H1 (cell line): ENCODE data around the gene NFYA. TPM values are rescaled to one million over a fixed set of nuclear protein-coding genes. Genes with fewer than 3 reads are reported as not detected.

Experiments used
- CTCF ChIA-PET: fragments of 300-600 bp; sonication (Branson Sonifier 250); formaldehyde crosslinking; loops from one replicate; lab custom pipeline; 2021; ENCODE audit not compliant: partially characterized antibody; lab: Charles Lee
- POLR2A ChIA-PET: fragments of 300-600 bp; sonication (Branson Sonifier 250); formaldehyde crosslinking; loops from one replicate; lab custom pipeline; 2021; ENCODE audit warnings: inconsistent platforms; ENCODE audit not compliant: partially characterized antibody; lab: Charles Lee
- DNase-seq, 2 experiments: peaks; one replicate each; pipeline versions ENCODE4 v3.0.0 to v3.0.0-alpha.2; 2010 to 2022; ENCODE audit warnings: low spot score in 2 of 2, low read depth in 1 of 2, mixed read lengths in 1 of 2
- FAIRE-seq: peaks from 2 replicates; lab custom pipeline; 2011; peaks lifted over from hg19 to GRCh38; lab: Jason Lieb, UNC
- H2AFZ ChIP-seq: 2 replicates; pipeline ENCODE4 v1.8.1; 2012; ENCODE audit warnings: low read length, inconsistent platforms
- H2AK5ac ChIP-seq: 2 replicates; pipeline ENCODE4 v1.6.1; 2013; ENCODE audit warnings: low read depth, low read length
- H2BK120ac ChIP-seq: replicated peaks from 2 replicates; pipeline ENCODE3; 2013; ENCODE audit warnings: low read depth, low read length, inconsistent platforms
- H2BK12ac ChIP-seq: 2 replicates; pipeline ENCODE4 v1.6.1; 2013; ENCODE audit warnings: low read depth, low read length
- H2BK15ac ChIP-seq: 2 replicates; pipeline ENCODE4 v1.6.1; 2013; ENCODE audit warnings: low read length
- H2BK20ac ChIP-seq: 2 replicates; pipeline ENCODE4 v1.6.1; 2013; ENCODE audit warnings: low read length
- H2BK5ac ChIP-seq: 2 replicates; pipeline ENCODE4 v1.6.1; 2013; ENCODE audit warnings: low read depth, low read length
- H3K14ac ChIP-seq: 2 replicates; pipeline ENCODE4 v1.6.1; 2013; ENCODE audit warnings: inconsistent platforms; ENCODE audit not compliant: insufficient read length
- H3K18ac ChIP-seq: 2 replicates; pipeline ENCODE4 v1.6.1; 2013; ENCODE audit warnings: low read length; ENCODE audit errors: extremely low read depth
- H3K23ac ChIP-seq: 2 replicates; pipeline ENCODE4 v1.6.1; 2013; ENCODE audit warnings: inconsistent platforms; ENCODE audit not compliant: insufficient read length
- H3K23me2 ChIP-seq: 2 replicates; pipeline ENCODE4 v1.6.1; 2013; ENCODE audit warnings: low read depth, low read length
- H3K27ac ChIP-seq: 2 replicates; pipeline ENCODE4 v1.6.1; 2011; ENCODE audit warnings: low read depth, low read length, inconsistent platforms
- H3K27me3 ChIP-seq, 4 experiments: replicated peaks in 1 of 4; 1 replicate in 1 of 4; 2 replicates in 3 of 4; pipeline versions ENCODE4 v1.6.1 to v1.8.1; 2011 to 2013; ENCODE audit warnings: low read length in 3 of 4, mild to moderate bottlenecking in 3 of 4, inconsistent platforms in 2 of 4, mixed read lengths in 2 of 4, moderate library complexity in 1 of 4; ENCODE audit not compliant: control insufficient read depth in 3 of 4, insufficient read depth in 3 of 4; ENCODE audit errors: extremely low read depth in 1 of 4
- H3K36me3 ChIP-seq, 4 experiments: 2 replicates each; pipeline versions ENCODE4 v1.6.1 to v1.8.1; 2011 to 2013; ENCODE audit warnings: mild to moderate bottlenecking in 4 of 4, low read length in 3 of 4, moderate library complexity in 2 of 4, control low read depth in 1 of 4, inconsistent platforms in 1 of 4; ENCODE audit not compliant: insufficient read depth in 4 of 4, control insufficient read depth in 2 of 4
- H3K4ac ChIP-seq: replicated peaks from 2 replicates; pipeline ENCODE3; 2013; ENCODE audit warnings: low read length, low read depth, mixed read lengths, inconsistent platforms; ENCODE audit not compliant: insufficient read length
- H3K4me1 ChIP-seq, 4 experiments: replicated peaks in 1 of 4; 1 replicate in 1 of 4; 2 replicates in 3 of 4; pipeline versions ENCODE4 v1.6.1 to v1.8.1; 2011 to 2013; ENCODE audit warnings: low read length in 3 of 4, inconsistent platforms in 2 of 4, mixed read lengths in 1 of 4; ENCODE audit not compliant: insufficient read depth in 4 of 4, control insufficient read depth in 3 of 4
- H3K4me2 ChIP-seq, 2 experiments: 2 replicates each; pipeline versions ENCODE4 v1.6.1 to v1.8.1; 2011 to 2013; ENCODE audit warnings: low read depth in 2 of 2, low read length in 2 of 2, control low read depth in 1 of 2, inconsistent platforms in 1 of 2, mild to moderate bottlenecking in 1 of 2; ENCODE audit not compliant: insufficient read depth in 1 of 2
- H3K4me3 ChIP-seq, 4 experiments: fragments of 200-600, 300-600 bp in 1 of 4; sonication (generic), shearing (Covaris generic), sonication (Bioruptor Twin) in 1 of 4; 2 replicates each; pipeline versions ENCODE4 v1.5.1 to v1.8.1; 2011 to 2016; ENCODE audit warnings: low read length in 4 of 4, low read depth in 3 of 4, control low read depth in 2 of 4, inconsistent platforms in 2 of 4, mild to moderate bottlenecking in 2 of 4, mixed read lengths in 1 of 4, moderate library complexity in 1 of 4; ENCODE audit not compliant: insufficient read depth in 2 of 4; ENCODE audit errors: extremely low read depth in 1 of 4
- H3K56ac ChIP-seq: replicated peaks from 2 replicates; pipeline ENCODE3; 2013; ENCODE audit warnings: low read depth, mild to moderate bottlenecking, mixed read lengths, low read length, inconsistent platforms; ENCODE audit not compliant: insufficient read length
- H3K79me1 ChIP-seq: 2 replicates; pipeline ENCODE4 v1.6.1; 2013; ENCODE audit warnings: low read depth, low read length, control low read depth
- H3K79me2 ChIP-seq, 2 experiments: 2 replicates each; pipeline versions ENCODE4 v1.6.1 to v1.8.1; 2012 to 2013; ENCODE audit warnings: low read length in 2 of 2, mild to moderate bottlenecking in 2 of 2, inconsistent platforms in 1 of 2; ENCODE audit not compliant: insufficient read depth in 2 of 2, control insufficient read depth in 1 of 2
- H3K9ac ChIP-seq, 4 experiments: replicated peaks in 1 of 4; 1 replicate in 1 of 4; 2 replicates in 3 of 4; pipeline versions ENCODE4 v1.6.1 to v1.8.1; 2011 to 2013; ENCODE audit warnings: low read depth in 3 of 4, low read length in 3 of 4, control low read depth in 2 of 4, mild to moderate bottlenecking in 2 of 4, moderate library complexity in 2 of 4, inconsistent platforms in 1 of 4; ENCODE audit errors: extremely low read depth in 1 of 4
- H3K9me3 ChIP-seq, 2 experiments: 2 replicates each; pipeline versions ENCODE4 v1.6.1 to v1.8.1; 2012 to 2013; ENCODE audit warnings: mild to moderate bottlenecking in 2 of 2, moderate library complexity in 2 of 2, control low read depth in 1 of 2, inconsistent platforms in 1 of 2, low read depth in 1 of 2, low read length in 1 of 2, mixed read lengths in 1 of 2; ENCODE audit not compliant: insufficient read depth in 2 of 2
- H4K20me1 ChIP-seq, 2 experiments: replicated peaks in 1 of 2; 2 replicates each; pipeline versions ENCODE3 to v1.8.1; 2011 to 2013; ENCODE audit warnings: inconsistent platforms in 2 of 2, low read length in 2 of 2, mild to moderate bottlenecking in 1 of 2; ENCODE audit not compliant: insufficient read depth in 2 of 2, control insufficient read depth in 1 of 2
- H4K5ac ChIP-seq: 2 replicates; pipeline ENCODE4 v1.6.1; 2013; ENCODE audit warnings: low read length, low read depth, mixed read lengths, inconsistent platforms; ENCODE audit not compliant: insufficient read length
- H4K8ac ChIP-seq: 2 replicates; pipeline ENCODE4 v1.8.0; 2013; ENCODE audit warnings: mild to moderate bottlenecking, moderate library complexity, low read length, inconsistent platforms; ENCODE audit not compliant: insufficient read depth; ENCODE audit errors: extremely low read depth
- H4K91ac ChIP-seq: replicated peaks from 2 replicates; pipeline ENCODE3; 2013; ENCODE audit warnings: low read length, mixed read lengths, inconsistent platforms; ENCODE audit not compliant: insufficient read length
- CBX5 ChIP-seq: fragments of 300-800, 300-1000 bp; sonication (generic); IDR thresholded peaks from 2 replicates; pipeline ENCODE4 v1.7.1; 2016; ENCODE audit warnings: antibody characterized with exemption, low read length, low read depth
- KDM5A ChIP-seq: fragments of 200-600 bp; IDR thresholded peaks from 2 replicates; pipeline ENCODE4 v1.7.1; 2012; ENCODE audit warnings: mild to moderate bottlenecking, low read length, inconsistent platforms, mixed read lengths
- PHF8 ChIP-seq: fragments of 200-600 bp; sonication (generic); conservative IDR thresholded peaks from 2 replicates; pipeline ENCODE4 v1.7.1; 2012; ENCODE audit warnings: low read depth, mild to moderate bottlenecking, inconsistent platforms, low read length, moderate library complexity
- POLR2A ChIP-seq, 2 experiments: IDR thresholded peaks; 1 replicate in 1 of 2; 2 replicates in 1 of 2; pipeline ENCODE4 v1.6.1; 2011; ENCODE audit warnings: low read depth in 2 of 2, low read length in 2 of 2, mild to moderate bottlenecking in 2 of 2; ENCODE audit errors: control extremely low read depth in 1 of 2
- SP1 ChIP-seq: IDR thresholded peaks from 2 replicates; pipeline ENCODE4 v1.6.1; 2011; ENCODE audit warnings: low read depth, low read length
- TAF1 ChIP-seq: IDR thresholded peaks from 2 replicates; pipeline ENCODE4 v1.6.1; 2011; ENCODE audit warnings: mild to moderate bottlenecking, low read depth, low read length
- YY1 ChIP-seq: IDR thresholded peaks from 2 replicates; pipeline ENCODE4 v1.6.1; 2011; ENCODE audit warnings: low read depth, mild to moderate bottlenecking, low read length
- WGBS, 2 experiments: shearing (Covaris generic) in 1 of 2; methylation state at CpG; one replicate each; pipeline versions ENCODE4 v1.1.6 to v1.1.7; 2013 to 2015; ENCODE audit warnings: low lambda C conversion rate in 2 of 2, mixed read lengths in 2 of 2, inconsistent platforms in 1 of 2, low coverage in 1 of 2, missing lambda C conversion rate in 1 of 2; ENCODE audit not compliant: insufficient replicate concordance in 2 of 2, insufficient coverage in 1 of 2, insufficient read length in 1 of 2; ENCODE audit errors: extremely low coverage in 1 of 2, missing lambda C conversion rate in 1 of 2; 5-methylcytosine and 5-hydroxymethylcytosine counted together
- polyA plus RNA-seq, 7 experiments: library from polyadenylated mRNA; depleted of rRNA in 3 of 7; stranded (reverse) in 5 of 7; unstranded in 2 of 7; fragments of >200 nt in 5 of 7; fragments of 200-250 nt in 2 of 7; gene quantifications; 1 replicate in 5 of 7; 2 replicates in 1 of 7; 4 replicates in 1 of 7; pipeline versions ENCODE4 v1.2.1 to v1.2.3, GENCODE V29; 2011 to 2013; ENCODE audit warnings: missing spikeins in 2 of 7, mixed read lengths in 2 of 7
- total RNA-seq: library from RNA; stranded (reverse); fragmentation: NEBNext Ultra II Directional; extraction: Animal tissue kit (Norgen Biotek cat#: 25700); gene quantifications from 2 replicates; pipeline ENCODE4 v1.2.1, GENCODE V29; 2021

NFYA gene
- total and polyA plus RNA-seq, 2 of the 8 experiments (the other 6 are each of a cell fraction or from before 2014, with no cell fraction given): 19.8 to 33.7 TPM

DNA sequence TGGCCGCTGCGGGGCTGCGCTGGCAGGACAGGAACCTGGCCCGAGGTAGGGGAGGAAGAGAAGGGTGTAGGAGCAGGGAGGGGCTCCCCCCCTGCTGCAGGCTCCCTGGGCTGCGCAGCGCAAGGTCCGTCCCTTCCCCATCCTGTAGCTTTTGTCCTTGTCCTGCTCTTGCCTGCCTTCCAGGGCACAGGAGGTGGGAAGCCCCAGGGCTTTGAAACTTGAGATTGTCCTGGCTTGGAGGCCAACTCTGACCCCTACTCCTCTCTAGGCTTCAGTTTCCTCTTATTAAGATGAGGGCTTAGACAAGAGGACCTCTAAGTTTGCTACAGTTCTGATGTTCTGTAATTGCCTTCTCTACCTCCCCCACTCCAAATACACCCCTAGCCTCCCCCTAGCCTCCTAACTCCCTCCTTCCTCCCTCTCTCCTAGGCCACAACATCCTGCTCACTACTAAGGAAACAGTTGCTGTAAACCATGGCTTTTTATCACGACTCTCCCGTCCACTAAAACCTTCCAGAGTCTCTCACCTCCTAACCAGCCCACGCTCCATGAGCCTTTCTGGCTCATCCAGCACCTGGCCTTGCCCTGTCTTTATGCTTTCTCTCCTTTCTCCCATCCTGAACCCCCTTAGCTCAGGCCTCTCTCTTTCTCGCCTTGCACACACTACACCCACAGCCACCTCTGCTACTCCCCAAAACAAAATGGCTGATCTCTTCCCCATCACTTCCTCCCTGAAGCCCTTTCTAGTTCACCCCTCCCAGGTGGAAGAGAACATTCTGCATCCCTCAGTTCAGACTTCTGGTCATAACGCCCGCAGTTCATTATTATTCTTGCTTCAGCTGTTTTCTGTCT, 44.0 kb upstream of the NFYA start:
- H3K23me2 ChIP-seq: peaks cover 7% of the 10 kb centered on the region
- H3K14ac ChIP-seq: no peak overlapping the region
- H3K79me1 ChIP-seq: no peaks in the 10 kb centered on the region
- H3K27me3 ChIP-seq: no peaks in the 10 kb centered on the region; a peak in 1 of 7 replicates
- H2AFZ ChIP-seq: peak overlapping the region; percentile 9; the same call in 1 of the 2 replicates
- no peak overlapping the region for H2BK120ac ChIP-seq
- 53% methylated on average over 13 of the region's 13 CpGs; no CpG with 5 or more reads in 1 of the 2 experiments for WGBS, 2 experiments
- peak overlapping the region; percentile 97 for H3K18ac ChIP-seq
- H2BK5ac ChIP-seq: peak overlapping the region; percentile 86; the same call in 1 of the 2 replicates
- no peaks in the 10 kb centered on the region for H3K36me3 ChIP-seq
- peak overlapping the region; percentile 23; the same call in 1 of the 2 replicates for H2BK20ac ChIP-seq
- no peak overlapping the region for H3K23ac ChIP-seq
- DNase-seq (no peak), FAIRE-seq (no peak)
- no peak for TF ChIP-seq KDM5A
- TF ChIP-seq SP1: no peak
- 0 out of 3 replicates have a peak, but pooled peaks of 1 of the 2 experiments have one; percentile 22 for TF ChIP-seq POLR2A (IDR thresholded peaks at IDR 0.05; ENCODE audit: control extremely low read depth in 1 of 2, low read depth in 2 of 2, low read length in 2 of 2)
- TF ChIP-seq PHF8: 0 out of 2 replicates have a peak, but pooled peaks have one; percentile 31
- peak; percentile 5; the same call in 1 of the 2 replicates for TF ChIP-seq TAF1
- TF ChIP-seq YY1: peak; percentile 80
- TF ChIP-seq CBX5: no peak
- H2BK12ac ChIP-seq: peak overlapping the region; percentile 60
- peak overlapping the region; percentile 85; the same call in 1 of the 2 replicates for H4K8ac ChIP-seq
- H3K79me2 ChIP-seq: no peaks in the 10 kb centered on the region
- ChIA-PET POLR2A (interaction anchor here (0.6 to 2.0 kb wide), 20 partner anchors 9 to 965 kb away, joined by 3 to 9 read pairs (median 4); partner anchors contain the start of genes NFYA, OARD1 and UNC5CL), CTCF (interaction anchor here (0.5 to 11.8 kb wide), 45 partner anchors 8 to 1105 kb away, joined by 3 to 199 read pairs (median 5); partner anchors contain the start of genes APOBEC2, TSPO2 and UNC5CL)
- no peaks in the 10 kb centered on the region for H3K9me3 ChIP-seq
- peak overlapping the region in 2 of 4 experiments; percentile 45 to 54; a peak in 4 of 7 replicates for H3K9ac ChIP-seq
- H4K91ac ChIP-seq: peak overlapping the region; percentile 95
- peak overlapping the region; percentile 84; the same call in 1 of the 2 replicates for H2BK15ac ChIP-seq
- peaks cover 0 to 11% (median 3%) of the 10 kb centered on the region in 4 experiments; a peak in 5 of 7 replicates for H3K4me1 ChIP-seq
- H2AK5ac ChIP-seq: peak overlapping the region; percentile 57; the same call in 1 of the 2 replicates
- H4K20me1 ChIP-seq: no peaks in the 10 kb centered on the region
- H3K4ac ChIP-seq: peak overlapping the region; percentile 36
- H3K4me2 ChIP-seq: peak overlapping the region; percentile 29 to 88
- no peak overlapping the region for H3K56ac ChIP-seq
- peak overlapping the region; percentile 1 for H4K5ac ChIP-seq
- H3K27ac ChIP-seq: no peak overlapping the region; the same call in 1 of the 2 replicates
- H3K4me3 ChIP-seq: peak overlapping the region; percentile 12 to 68 (median 57)
